Pancreas (tissue), 10 donors: ENCODE results near the gene DLGAP4. TPM values are rescaled to one million over a fixed set of nuclear protein-coding genes. Genes with fewer than 3 reads are reported as not detected.

Source experiments
- ATAC-seq, 4 donors: fragments of 200-7000 bp; cut with Tn5 transposase; one replicate each; pipeline versions ENCODE4 v1.8.0 to v1.9.1; 2020; ENCODE audit warnings: mild to moderate bottlenecking in 4 of 4, moderate library complexity in 4 of 4
- DNase-seq, 6 donors: peaks; one replicate each; pipeline ENCODE4 v3.0.0-alpha.2; 2020
- FAIRE-seq: peaks from 2 replicates; lab custom pipeline; 2012; peaks lifted over from hg19 to GRCh38; lab: Jason Lieb, UNC
- H3K27ac ChIP-seq, 4 donors: fragments of 200-600 bp; sonication (generic); 1 replicate in 3 of 4; 2 replicates in 1 of 4; pipeline versions ENCODE4 v1.5.0 to v1.8.0; 2020
- H3K27me3 ChIP-seq, 4 donors: fragments of 200-600 bp; one replicate each; pipeline ENCODE4 v1.8.0; 2021
- H3K36me3 ChIP-seq, 3 donors: fragments of 200-600 bp; sonication (generic) in 1 of 3; one replicate each; pipeline versions ENCODE4 v1.5.0 to v1.8.0; 2020 to 2021
- H3K4me1 ChIP-seq, 3 donors: fragments of 200-600 bp; one replicate each; pipeline ENCODE4 v1.8.0; 2021
- H3K4me3 ChIP-seq, 4 donors: fragments of 200-600 bp; sonication (generic) in 2 of 4; one replicate each; pipeline versions ENCODE4 v1.5.0 to v1.8.0; 2020 to 2021
- H3K9me3 ChIP-seq, 4 donors: fragments of 200-600 bp; one replicate each; pipeline ENCODE4 v1.8.0; 2021
- WGBS, 2 donors: extraction: QIAGEN DNeasy Blood & Tissue Kit; methylation state at CpG; one replicate each; pipeline ENCODE4 v1.1.7; 2013; 5-methylcytosine and 5-hydroxymethylcytosine counted together
- intact Hi-C, 3 donors: fragments of 100-400 bp; cut with DNase I; formaldehyde crosslinking; loops; one replicate each; pipeline versions ENCODE4 v1.11.1 to v1.14.2; 2022
- polyA plus RNA-seq, 2 donors: library from polyadenylated mRNA; stranded (reverse); fragments of 200-250 nt; gene quantifications; one replicate each; pipeline ENCODE4 v1.2.3, GENCODE V29; 2013
- total RNA-seq, 6 donors: library from RNA; stranded (reverse); fragmentation: NEBNext Ultra II Directional in 4 of 6; extraction: Animal tissue kit (Norgen Biotek cat#: 25700) in 4 of 6; gene quantifications; one replicate each; pipeline versions ENCODE4 v1.2.1 to v1.2.4, GENCODE V29; 2021 to 2023
- TF ChIP-seq, protein P1 (sequence below), 4 donors: fragments of 200-600 bp; sonication (generic) in 3 of 4; IDR thresholded peaks; one replicate each; pipeline versions ENCODE4 v1.5.0 to v1.8.0; 2021; ENCODE audit warnings: antibody characterized with exemption in 4 of 4
- donor health status: healthy with polysubstance abuse.
- donor health status: DM: no; HTN: no; CAD: no; lungs with moderate emphysema.
- donor health status: DM: no; HTN: no; CAD: no.
- donor health status: control.
- donor health status: control.
- donor health status: Bipolar disorder and iron deficiency.
- donor health status: DM: yes; HTN: yes; CAD: no.
- donor health status: DM: no; HTN: no; CAD: no.
- donor health status: DM: no; HTN: no; CAD: no.
- donor health status: DM: yes; HTN: yes; CAD: no.

DLGAP4 gene
- total and polyA plus RNA-seq, 8 donors = 28.6 to 49.5 (median 42.6) TPM

DNA sequence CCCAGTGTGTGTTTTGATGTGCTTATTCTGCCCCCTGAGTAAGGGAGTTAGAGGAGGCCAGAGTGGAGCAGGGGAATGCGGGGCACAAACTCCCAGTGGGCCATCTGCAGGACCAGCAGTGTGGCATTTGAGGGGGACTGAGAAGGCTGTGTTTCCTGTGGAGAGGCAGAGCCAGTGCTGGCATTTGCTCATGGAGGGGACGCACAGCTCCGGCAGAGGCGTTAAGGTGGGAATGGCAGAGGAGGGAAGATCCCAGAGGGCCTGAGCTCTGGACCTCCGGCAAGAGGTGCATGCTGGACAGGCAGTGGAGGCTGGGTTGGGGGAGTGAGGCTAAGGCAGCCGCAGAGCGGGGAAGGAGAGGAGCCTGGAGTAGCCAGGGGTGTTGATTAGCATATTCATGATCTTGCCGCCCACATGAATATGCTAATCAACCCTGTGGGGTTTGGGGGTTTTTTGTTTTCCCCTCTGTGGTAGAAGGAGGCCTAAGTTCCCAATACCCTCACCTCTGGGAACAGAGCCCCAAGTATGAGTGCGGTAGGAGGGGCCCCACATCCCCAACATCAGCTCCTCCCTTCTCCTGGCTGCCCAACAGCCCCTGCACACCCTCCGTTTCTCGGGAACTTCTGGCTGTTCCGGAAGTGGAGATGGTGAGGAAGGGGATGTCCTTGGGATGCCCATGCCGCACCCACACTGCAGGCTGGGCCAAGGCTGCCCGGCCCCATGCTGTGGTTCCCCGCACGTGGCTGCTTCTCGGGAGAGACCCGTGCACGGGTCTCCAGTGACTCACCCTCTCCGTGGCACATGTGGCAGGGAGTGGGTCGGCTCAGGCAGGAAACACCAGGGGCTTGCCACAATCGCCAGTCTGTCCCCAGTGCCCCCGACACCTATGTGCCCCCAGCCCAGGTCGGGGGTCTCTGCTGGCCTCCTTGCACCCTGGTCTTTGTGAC, 33.8 kb downstream of the DLGAP4 start:
- Histone ChIP-seq H3K27me3 (no peaks in the 10 kb centered on the region), H3K9me3 (no peaks in the 10 kb centered on the region), H3K27ac (no peak overlapping the region), H3K4me3 (no peak overlapping the region), H3K36me3 (no peaks in the 10 kb centered on the region), H3K4me1 (no peaks in the 10 kb centered on the region)
- ATAC-seq (no peak), DNase-seq (no peak), FAIRE-seq (no peak)
- 60 to 66% methylated on average over 24 of the region's 24 CpGs for WGBS, 2 donors
- intact Hi-C loops = no loop called here
- TF ChIP-seq, protein P1, sequence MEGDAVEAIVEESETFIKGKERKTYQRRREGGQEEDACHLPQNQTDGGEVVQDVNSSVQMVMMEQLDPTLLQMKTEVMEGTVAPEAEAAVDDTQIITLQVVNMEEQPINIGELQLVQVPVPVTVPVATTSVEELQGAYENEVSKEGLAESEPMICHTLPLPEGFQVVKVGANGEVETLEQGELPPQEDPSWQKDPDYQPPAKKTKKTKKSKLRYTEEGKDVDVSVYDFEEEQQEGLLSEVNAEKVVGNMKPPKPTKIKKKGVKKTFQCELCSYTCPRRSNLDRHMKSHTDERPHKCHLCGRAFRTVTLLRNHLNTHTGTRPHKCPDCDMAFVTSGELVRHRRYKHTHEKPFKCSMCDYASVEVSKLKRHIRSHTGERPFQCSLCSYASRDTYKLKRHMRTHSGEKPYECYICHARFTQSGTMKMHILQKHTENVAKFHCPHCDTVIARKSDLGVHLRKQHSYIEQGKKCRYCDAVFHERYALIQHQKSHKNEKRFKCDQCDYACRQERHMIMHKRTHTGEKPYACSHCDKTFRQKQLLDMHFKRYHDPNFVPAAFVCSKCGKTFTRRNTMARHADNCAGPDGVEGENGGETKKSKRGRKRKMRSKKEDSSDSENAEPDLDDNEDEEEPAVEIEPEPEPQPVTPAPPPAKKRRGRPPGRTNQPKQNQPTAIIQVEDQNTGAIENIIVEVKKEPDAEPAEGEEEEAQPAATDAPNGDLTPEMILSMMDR (IDR thresholded peaks at IDR 0.05) = no peak

DNA sequence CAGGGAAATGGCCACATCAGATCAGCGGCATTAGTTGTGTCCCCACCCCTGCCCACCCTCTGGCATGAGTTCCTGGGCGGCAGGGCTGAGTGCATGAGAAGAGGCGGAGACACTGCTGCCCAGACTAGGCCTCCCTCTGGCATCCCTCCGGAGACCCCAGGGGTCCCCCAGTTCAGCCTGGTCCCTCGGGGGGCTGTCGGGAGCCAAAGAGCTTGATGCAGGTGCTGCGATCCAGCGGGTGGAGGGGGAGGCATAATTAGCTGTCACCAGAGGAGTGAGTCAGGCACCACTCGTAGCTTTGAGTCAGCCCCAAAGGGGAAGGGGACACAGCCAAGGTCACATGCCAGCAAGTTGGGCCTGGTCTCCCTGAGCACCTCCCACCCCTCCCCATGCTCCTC, 34.5 kb downstream of the DLGAP4 start:
- no peaks in the 10 kb centered on the region for H3K36me3 ChIP-seq
- FAIRE-seq = no peak
- no peaks in the 10 kb centered on the region for H3K4me1 ChIP-seq
- H3K27ac ChIP-seq = no peak overlapping the region
- intact Hi-C loops = no loop called here
- H3K9me3 ChIP-seq = no peaks in the 10 kb centered on the region
- TF ChIP-seq, protein P1 (IDR thresholded peaks at IDR 0.05) = no peak
- no peak for ATAC-seq
- no peak for DNase-seq
- 60 to 66% methylated on average over 9 of the region's 9 CpGs for WGBS, 2 donors
- H3K4me3 ChIP-seq = no peak overlapping the region
- no peaks in the 10 kb centered on the region for H3K27me3 ChIP-seq

DNA sequence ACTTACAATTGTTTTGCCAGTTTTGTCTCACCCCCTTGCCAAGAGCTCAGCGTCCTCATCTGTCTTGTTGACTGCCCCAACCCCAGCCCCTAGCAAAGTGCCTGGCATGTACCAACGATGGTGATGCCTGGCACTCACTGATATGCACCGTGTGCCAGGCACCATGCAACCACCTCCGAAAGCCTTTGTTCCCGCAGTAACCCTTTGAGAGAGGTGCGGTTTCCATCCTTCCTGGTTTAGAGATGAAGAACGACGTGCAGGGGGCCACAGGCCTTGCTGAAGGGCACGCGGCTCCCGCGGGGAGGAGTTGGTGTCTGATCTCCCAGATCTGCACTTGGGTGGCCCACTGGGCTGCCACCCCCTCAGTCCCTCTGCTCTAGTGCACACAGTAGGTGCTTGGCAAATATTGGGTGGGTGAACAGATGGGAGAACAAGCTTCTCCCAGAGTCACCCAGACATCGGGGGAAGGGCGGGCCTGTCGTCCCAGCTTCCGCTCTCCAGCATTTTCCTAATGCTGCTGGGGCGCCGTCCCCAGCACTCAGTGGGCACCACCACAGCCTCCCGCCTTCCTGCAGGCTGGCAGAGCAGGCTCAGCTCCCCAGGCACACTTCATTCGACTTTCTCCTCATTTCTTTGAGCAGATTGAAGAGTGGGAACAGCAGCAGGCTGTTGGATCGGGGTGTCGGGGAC, 35.3 kb downstream of the DLGAP4 start:
- no peaks in the 10 kb centered on the region for H3K36me3 ChIP-seq
- no peaks in the 10 kb centered on the region for H3K27me3 ChIP-seq
- H3K4me1 ChIP-seq = no peaks in the 10 kb centered on the region
- TF ChIP-seq, protein P1 (IDR thresholded peaks at IDR 0.05) = no peak
- WGBS, 2 donors = 86 to 88% methylated on average over 22 of the region's 22 CpGs
- FAIRE-seq (no peak), DNase-seq (no peak), ATAC-seq (no peak)
- no peak overlapping the region for H3K27ac ChIP-seq
- intact Hi-C loops = no loop called here
- no peaks in the 10 kb centered on the region for H3K9me3 ChIP-seq
- no peak overlapping the region for H3K4me3 ChIP-seq

DNA sequence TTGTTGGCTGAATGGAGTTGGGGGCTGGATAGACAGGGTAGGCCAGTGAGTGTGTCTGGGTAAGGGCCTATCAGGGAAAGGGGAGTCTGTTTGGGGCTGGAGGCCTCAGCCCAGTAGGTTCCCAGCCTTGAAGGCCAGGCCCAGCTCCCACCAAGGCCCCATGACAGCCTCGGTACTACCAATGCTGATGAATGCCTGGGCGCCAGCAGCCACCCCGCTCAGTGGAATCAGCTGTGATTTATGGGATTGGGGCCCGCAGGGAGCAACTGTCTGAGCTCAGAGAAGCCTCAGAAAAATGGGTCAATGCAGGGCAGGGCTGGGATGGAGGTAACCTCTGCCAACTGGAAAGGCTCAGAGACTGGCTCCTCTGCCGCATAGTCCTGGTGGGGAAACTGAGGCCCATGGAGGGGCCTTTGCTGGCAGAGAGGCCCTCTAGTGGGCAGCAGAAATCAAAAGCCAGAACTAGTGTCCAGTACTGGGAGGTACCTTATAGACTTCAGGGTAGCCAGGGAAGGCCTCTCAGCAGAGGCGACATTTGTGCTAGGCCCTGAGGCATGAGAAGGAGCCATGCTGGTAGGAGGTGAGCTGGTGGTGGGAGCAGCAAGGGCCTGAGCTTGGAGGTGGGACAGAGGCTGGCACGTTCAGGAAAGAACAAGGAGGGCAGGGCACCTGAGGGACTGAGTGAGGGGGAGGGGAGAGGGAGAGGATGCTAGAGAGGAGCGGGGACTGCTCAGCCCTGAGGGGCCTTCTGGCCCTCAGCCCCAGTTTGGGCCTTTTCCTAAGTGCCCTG, 36.4 kb downstream of the DLGAP4 start:
- FAIRE-seq (no peak), DNase-seq (peak in 1 of 6 donors; percentile 21), ATAC-seq (no peak)
- intact Hi-C loops = no loop called here
- Histone ChIP-seq H3K4me1 (no peaks in the 10 kb centered on the region), H3K4me3 (no peak overlapping the region), H3K27ac (no peak overlapping the region), H3K9me3 (no peaks in the 10 kb centered on the region), H3K36me3 (no peaks in the 10 kb centered on the region), H3K27me3 (no peaks in the 10 kb centered on the region)
- TF ChIP-seq, protein P1 (IDR thresholded peaks at IDR 0.05) = no peak
- WGBS, 2 donors = 87 to 88% methylated on average over 8 of the region's 8 CpGs
